Measurements from ENCODE around the gene NFXL1.

NFXL1 gene

GRCh38 chr4:47827343-47828047, 86.9 kb downstream of the NFXL1 start:
- no peak overlapping the region for H3K4me3 ChIP-seq (replicated peaks in 1 of 2; ENCODE audit: low read depth in 2 of 2, low read length in 2 of 2)
- no peak for DNase-seq (ENCODE audit: low read depth in 2 of 2)
- TF ChIP-seq, protein P1, sequence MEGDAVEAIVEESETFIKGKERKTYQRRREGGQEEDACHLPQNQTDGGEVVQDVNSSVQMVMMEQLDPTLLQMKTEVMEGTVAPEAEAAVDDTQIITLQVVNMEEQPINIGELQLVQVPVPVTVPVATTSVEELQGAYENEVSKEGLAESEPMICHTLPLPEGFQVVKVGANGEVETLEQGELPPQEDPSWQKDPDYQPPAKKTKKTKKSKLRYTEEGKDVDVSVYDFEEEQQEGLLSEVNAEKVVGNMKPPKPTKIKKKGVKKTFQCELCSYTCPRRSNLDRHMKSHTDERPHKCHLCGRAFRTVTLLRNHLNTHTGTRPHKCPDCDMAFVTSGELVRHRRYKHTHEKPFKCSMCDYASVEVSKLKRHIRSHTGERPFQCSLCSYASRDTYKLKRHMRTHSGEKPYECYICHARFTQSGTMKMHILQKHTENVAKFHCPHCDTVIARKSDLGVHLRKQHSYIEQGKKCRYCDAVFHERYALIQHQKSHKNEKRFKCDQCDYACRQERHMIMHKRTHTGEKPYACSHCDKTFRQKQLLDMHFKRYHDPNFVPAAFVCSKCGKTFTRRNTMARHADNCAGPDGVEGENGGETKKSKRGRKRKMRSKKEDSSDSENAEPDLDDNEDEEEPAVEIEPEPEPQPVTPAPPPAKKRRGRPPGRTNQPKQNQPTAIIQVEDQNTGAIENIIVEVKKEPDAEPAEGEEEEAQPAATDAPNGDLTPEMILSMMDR (IDR thresholded peaks at IDR 0.05; ENCODE audit: low read depth, low read length): no peak

DNA sequence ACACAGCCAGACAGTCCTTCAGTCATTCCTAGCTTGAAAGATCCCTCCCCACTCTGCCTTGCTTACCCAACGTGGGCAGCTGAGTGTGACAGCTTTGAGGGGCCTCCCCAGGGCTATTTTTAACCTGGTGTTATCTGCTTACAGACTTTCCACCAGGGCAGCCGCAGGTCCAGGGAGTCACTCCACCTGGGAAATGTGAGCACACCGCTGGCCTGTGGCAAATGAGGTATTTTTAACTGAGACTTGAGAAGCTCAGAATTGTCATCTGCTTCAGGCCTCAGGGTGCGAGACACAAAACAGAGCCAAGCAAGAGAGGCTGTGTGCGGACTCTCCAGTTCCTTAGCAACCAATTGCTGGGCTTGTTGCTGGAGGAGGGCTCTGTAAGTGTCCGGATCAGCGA, 89.5 kb downstream of the NFXL1 start:
- TF ChIP-seq, protein P1 (IDR thresholded peaks at IDR 0.05; ENCODE audit: low read depth, low read length): no peak
- no peak for DNase-seq (ENCODE audit: low read depth in 2 of 2)
- H3K4me3 ChIP-seq (replicated peaks in 1 of 2; ENCODE audit: low read depth in 2 of 2, low read length in 2 of 2): no peak overlapping the region

DNA sequence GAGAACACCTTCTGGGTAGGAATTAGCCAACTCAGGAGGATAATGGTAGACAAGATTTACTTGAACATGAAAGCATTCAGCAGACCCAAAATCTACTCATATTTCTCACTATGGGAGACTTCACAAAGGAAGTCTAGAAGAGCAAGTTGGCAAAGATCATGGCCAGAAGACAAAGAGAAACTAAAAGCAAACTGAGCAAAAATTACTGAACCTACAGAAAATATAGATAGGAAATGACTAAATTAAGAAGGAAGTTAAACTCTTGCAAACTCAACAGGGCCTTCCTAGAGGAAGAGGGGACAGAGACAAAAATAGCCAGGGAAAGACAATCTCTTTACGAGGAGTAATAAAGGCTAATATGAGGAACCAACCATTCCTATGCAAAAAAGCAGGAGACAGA, 95.2 kb downstream of the NFXL1 start:
- TF ChIP-seq, protein P1 (IDR thresholded peaks at IDR 0.05; ENCODE audit: low read depth, low read length): no peak
- no peak for DNase-seq (ENCODE audit: low read depth in 2 of 2)
- no peak overlapping the region for H3K4me3 ChIP-seq (replicated peaks in 1 of 2; ENCODE audit: low read depth in 2 of 2, low read length in 2 of 2)

GRCh38 chr4:47817275-47817674, 97.1 kb downstream of the NFXL1 start:
- DNase-seq (ENCODE audit: low read depth in 2 of 2): no peak
- H3K4me3 ChIP-seq (replicated peaks in 1 of 2; ENCODE audit: low read depth in 2 of 2, low read length in 2 of 2): no peak overlapping the region
- TF ChIP-seq, protein P1 (IDR thresholded peaks at IDR 0.05; ENCODE audit: low read depth, low read length): no peak

DNA sequence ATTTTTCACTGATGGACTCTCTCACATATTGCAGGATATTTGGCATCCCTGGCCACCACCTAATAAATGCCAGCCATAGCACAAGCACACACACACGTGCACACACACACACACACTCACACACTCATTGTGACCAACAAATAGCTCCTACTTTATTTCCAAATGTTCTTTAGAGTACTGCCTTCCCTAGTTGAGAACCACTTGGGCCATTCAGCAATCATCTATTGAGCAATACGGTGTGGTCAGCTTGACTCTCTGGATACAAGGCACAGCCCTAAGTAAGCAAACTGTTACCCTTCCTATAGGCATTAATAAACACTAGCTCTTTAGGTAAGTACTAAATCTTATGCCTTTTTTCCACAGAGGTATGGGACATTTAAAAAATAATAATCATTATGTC, 97.6 kb downstream of the NFXL1 start:
- H3K4me3 ChIP-seq (replicated peaks in 1 of 2; ENCODE audit: low read depth in 2 of 2, low read length in 2 of 2): no peak overlapping the region
- TF ChIP-seq, protein P1 (IDR thresholded peaks at IDR 0.05; ENCODE audit: low read depth, low read length): no peak
- no peak for DNase-seq (ENCODE audit: low read depth in 2 of 2)

GRCh38 chr4:47814618-47815295, 99.6 kb downstream of the NFXL1 start:
- DNase-seq (ENCODE audit: low read depth in 2 of 2): peak in 1 of 2 donors; percentile 7
- TF ChIP-seq, protein P1 (IDR thresholded peaks at IDR 0.05; ENCODE audit: low read depth, low read length): no peak
- no peak overlapping the region for H3K4me3 ChIP-seq (replicated peaks in 1 of 2; ENCODE audit: low read depth in 2 of 2, low read length in 2 of 2)

Measured in cardiac fibroblast (primary cell).